GM12801 (cell line): ENCODE data around the gene CD58.
A peak's percentile ranks its signal among the peaks of the same experiment; 100 is the strongest.

ENCODE experiments used
- TF ChIP-seq, protein P1 (sequence below): IDR thresholded peaks from one replicate; pipeline ENCODE4 v1.5.1; 2011; ENCODE audit warnings: control low read depth; ENCODE audit not compliant: insufficient read length; ENCODE audit errors: extremely low read depth

CD58 gene

GRCh38 chr1:116580446-116581322 is 9.9 kb upstream of the CD58 start:
- TF ChIP-seq, protein P1, sequence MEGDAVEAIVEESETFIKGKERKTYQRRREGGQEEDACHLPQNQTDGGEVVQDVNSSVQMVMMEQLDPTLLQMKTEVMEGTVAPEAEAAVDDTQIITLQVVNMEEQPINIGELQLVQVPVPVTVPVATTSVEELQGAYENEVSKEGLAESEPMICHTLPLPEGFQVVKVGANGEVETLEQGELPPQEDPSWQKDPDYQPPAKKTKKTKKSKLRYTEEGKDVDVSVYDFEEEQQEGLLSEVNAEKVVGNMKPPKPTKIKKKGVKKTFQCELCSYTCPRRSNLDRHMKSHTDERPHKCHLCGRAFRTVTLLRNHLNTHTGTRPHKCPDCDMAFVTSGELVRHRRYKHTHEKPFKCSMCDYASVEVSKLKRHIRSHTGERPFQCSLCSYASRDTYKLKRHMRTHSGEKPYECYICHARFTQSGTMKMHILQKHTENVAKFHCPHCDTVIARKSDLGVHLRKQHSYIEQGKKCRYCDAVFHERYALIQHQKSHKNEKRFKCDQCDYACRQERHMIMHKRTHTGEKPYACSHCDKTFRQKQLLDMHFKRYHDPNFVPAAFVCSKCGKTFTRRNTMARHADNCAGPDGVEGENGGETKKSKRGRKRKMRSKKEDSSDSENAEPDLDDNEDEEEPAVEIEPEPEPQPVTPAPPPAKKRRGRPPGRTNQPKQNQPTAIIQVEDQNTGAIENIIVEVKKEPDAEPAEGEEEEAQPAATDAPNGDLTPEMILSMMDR = no peak

DNA sequence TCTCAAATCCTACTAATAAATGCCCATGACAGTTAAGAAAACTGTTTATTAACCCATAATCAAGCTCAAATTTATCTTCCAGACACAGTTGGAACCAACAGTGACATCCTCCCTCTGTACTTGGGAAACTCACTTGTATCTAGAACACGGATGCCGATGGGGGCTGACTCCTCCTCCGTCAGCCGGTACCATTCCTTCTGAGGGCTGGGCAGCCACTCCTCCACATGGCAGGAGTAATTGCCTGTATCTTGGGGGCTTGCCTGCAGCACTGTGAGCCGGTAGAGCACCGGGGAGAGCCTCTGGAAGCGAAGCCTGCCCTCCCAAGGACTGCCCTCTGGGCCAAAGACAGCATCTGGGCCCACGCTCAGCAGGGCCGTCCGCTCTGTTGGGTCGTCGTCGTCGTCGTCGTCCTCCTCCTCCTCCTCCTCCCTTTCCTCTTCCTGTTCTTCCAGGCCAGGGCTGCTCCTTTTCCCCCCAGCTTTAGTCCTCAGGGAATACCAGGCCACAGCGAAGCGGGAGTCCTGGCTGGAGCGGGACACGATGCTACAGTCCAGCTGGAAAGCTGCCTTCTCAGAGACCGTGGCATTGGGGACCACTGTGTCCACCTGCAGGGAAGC is 8.5 kb upstream of the CD58 start:
- TF ChIP-seq, protein P1 = no peak

GRCh38 chr1:116578581-116578980 is 7.8 kb upstream of the CD58 start:
- TF ChIP-seq, protein P1 = no peak

GRCh38 chr1:116577759-116578314 is 7.0 kb upstream of the CD58 start:
- TF ChIP-seq, protein P1 = no peak

DNA sequence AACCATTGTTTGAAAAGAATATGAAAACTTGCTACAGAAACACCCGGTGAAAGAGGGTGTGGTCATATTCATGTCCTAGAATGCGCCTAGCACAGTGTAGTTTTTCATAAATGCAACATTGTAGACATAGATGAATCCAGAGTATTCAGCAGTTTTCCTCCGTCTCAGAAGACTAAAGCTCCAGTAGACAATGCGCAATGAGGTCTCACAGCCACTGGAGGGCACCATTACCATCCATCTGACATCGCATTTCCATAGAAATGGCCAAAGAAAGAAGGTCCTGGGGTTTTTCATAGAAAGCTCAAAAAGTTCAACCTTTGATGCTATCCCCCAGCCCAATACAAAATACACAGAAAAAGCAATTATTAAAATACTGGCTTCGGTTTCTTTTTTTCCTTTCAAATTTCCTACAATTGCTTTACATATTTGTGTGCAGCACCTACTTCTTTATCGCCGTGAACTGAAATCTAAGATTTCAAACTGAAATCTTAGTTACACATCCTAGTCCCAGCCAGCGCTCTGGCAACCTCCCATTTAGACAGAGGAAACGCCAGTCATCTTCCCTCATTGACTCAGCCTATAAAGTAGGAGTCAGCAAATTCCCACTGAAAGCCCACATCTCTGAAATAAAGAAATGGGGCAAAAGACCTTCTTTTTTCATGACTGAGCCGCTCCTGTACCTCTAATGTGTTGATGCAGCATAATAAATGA is 3.9 kb upstream of the CD58 start:
- TF ChIP-seq, protein P1 = peak; percentile 83

GRCh38 chr1:116573431-116574095 is 2.7 kb upstream of the CD58 start:
- TF ChIP-seq, protein P1 = no peak
